NCI-H2107 treated with DMSO at 0.1 percent for 48 hours (cell line): ENCODE measurements around the gene THRA.
A peak's percentile ranks its signal among the peaks of the same experiment; 100 is the strongest.

Experiments used
- DNase-seq: peaks from one replicate; lab custom pipeline; 2025; ENCODE audit not compliant: unreplicated experiment; lab: John Stamatoyannopoulos, UW

The THRA gene

DNA sequence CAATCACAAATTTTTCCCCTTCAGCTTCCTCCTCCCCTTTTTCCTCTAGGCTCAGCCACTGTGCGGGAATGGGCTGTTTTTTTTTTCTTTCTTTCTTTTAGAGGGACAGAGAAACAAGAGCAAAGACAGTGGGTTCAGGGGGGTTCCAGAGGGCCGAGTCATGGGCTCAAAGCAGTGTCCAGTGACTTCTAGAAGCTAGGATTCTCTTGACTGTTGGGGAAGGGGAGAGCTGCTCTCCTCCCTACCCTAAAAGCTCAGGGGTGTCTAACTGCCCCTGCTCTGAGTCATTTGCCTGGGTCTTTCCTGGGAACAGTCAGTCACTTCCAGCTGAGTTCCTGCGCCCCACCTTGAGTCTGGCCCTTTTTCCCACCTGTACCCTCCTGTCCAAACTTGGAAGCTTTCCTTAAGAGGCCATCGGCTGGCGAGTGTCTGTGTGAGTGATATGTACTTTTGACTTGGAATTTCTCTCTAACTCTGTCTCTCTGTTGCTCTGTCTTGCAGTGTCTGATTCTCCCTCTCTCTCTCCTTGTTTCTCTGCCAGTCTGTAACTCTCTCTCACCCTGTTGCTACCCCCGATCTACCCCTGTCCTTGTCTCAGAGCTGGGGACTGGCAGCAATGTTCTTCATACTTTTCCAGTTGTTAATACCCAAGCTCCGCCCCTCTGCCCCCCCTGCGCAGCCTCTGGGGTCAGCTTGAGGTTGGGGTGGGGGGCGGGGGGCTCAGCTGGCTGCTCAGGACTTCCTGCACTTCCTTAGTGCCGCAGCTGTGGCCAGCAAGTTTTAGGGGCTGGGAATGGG lies 2.4 kb downstream of the THRA start:
- DNase-seq = no peak

DNA sequence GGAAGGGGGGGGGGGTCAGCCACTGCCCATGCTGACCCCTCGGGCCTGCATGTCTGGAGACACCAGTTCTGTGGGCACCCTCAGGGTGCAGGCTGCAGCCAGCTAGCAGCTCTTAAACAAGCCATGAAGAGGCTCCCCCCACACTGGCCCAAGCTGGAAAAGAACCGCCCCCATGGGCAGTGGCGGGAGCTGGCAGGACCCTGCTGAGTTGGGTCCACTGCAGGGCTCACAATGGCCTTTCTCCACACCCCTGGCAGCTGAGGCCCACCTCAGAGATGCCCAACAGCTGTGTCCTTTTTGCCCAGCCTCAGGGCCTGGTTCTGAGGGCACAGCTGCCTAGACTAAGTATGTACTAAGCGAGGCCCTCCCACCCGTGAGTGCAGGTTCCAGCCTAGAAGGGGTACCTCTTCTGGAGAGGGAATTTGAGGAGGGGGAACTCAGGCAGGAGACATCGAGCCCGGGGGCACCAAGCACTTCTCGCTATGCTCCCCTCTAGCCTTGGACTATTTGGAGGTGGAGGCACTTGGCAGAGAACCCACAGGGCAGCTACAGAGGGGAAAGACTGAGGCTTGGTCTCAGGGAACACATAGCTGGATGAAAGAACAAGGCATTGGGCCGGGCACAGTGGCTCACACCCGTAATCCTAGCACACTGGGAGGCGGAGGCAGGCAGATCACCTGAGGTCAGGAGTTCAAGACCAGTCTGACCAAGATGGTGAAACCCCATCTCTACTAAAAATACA lies 3.2 kb downstream of the THRA start:
- DNase-seq = no peak

DNA sequence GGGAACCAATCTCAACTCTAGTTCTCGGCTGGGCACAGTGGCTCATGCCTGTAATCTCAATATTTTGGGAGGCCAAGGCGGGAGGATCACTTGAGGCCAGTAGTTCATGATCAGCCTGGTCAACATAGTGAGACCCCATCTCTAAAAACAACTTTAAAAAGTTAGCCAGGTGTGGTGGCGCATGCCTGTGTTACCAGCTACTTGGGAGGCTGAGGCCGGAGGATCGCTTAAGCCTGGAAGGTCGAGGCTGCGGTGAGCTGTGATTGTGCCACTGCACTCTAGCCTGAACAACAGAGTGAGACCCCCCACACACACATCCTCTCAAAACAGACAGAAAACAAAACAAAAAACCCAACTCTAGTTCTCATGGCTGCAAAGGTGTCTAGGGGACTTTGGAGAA lies 4.9 kb downstream of the THRA start:
- no peak for DNase-seq

DNA sequence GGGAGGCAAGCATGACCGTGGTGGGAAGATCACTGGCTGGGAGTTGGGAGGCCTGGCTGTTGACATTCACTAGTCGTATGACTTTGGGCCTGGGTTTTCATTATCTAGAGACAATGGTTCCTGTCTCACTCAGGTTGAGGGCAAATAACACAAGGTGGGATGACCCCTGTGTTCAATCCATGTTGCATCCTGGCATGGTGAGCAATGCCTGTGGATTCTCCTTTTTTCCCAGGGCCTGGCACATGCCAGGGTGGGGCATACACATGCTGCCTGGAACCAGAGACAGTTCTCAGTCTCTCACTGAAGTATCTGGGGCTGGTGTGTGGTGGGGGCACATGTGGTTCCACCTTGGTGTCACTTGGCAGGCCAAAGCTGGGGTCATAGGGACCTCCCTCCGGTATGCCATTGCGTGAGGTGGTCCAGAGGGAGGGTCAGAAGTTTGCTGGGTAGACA lies 5.4 kb downstream of the THRA start:
- DNase-seq = no peak

DNA sequence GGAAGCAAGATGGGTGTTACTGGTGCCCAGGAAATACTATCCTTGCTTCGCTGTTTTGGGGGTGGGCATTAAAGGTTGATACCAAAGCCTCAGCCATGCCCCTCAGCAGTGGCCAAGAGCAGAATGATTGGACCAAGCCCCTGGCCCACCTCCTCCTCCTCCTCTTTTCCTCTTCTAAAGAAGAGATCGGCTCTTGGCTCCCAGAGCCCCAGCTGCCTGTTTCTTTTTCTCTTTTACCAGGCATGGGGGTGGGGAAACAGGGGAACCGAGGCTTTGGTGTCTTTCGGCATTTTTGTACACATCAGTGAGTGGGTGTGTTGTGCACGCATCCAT lies 5.8 kb downstream of the THRA start:
- peak; percentile 63 for DNase-seq

DNA sequence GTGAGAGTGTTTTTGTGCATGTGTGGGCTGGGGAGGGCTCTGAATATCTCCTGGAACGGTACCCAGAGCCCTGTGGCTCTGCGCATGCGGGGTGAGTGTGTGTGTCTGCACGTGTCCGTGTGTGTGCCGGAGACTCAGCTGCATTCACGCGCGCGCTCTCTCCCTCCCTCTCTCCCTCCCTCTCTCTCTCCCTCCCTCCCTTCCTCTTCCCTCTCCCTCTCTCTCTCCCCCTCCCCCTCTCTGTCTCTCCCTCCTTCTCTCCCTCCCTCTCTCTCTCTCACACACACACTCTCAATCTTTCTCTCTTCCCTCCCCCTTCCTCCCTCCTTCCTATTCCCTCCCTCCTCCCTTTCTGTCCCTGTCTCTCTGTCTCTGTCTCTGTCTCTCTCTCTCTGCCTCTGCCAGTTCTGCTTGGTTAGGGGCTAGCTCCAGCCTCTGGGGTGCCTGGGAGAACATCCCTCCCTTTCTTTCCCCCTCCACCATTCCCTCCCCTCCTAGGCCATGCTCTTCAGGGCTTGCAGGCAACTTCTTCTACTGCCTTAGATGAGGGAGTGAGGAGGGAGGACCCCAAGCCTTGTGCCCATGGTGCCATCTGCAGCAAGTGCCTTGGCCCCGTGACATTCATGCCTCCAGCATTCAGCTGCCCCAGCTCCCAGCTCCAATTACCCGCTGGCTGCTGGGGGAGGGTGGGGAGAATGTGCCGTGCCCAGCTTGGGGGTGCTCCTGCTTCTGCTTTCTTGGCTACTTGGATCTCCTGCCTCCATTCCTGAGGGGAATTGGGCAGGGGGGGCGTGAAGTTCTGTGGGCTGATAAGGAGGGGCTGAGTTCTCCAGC lies 6.4 kb downstream of the THRA start:
- peak; percentile 85 for DNase-seq

DNA sequence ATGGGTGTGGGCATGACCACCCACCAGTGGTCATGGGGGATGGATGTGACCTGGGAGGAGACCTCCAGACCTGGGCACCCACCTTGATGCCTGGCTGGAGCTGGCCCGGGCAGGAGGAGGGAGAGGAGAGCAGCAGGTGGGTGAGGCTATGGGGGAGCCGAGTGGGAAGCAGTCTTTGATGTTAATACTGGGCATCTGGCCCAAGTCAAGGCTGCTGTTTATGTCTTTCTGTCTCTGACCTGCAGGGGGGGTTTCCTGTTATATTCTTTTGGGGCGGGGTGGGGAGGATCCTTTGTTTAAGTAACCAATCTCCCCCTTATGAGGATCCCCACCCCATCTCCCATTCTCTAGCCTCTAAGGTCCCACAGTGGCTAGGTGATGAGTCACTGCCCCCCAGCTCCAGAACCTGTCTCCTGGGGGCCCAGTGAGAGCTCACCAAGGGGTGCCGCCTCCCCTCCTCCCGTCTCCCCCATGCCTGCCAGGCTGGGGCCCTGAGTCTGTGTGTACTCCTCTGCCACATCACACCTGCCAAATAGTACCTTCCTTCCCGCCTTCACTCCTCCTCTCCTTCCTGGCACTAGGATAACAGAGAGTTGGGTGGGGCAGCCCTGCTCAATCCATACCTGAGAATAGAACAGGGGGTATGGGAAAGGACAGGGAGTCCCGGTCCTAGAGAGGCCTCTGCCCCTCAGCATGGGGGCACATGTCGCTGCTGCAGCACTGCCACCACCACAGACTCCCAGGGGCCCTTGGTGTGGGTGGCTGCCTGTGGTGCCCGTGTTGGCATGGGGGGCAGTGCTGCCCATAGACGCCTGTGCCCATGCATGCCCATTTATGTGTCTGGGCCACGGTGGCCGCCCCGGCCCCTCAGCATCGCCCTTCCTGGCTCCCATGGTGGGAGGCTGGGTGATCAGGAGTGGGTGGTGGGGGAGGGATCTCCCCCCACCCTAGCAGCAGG lies 7.3 kb downstream of the THRA start:
- DNase-seq = peak; percentile 84

DNA sequence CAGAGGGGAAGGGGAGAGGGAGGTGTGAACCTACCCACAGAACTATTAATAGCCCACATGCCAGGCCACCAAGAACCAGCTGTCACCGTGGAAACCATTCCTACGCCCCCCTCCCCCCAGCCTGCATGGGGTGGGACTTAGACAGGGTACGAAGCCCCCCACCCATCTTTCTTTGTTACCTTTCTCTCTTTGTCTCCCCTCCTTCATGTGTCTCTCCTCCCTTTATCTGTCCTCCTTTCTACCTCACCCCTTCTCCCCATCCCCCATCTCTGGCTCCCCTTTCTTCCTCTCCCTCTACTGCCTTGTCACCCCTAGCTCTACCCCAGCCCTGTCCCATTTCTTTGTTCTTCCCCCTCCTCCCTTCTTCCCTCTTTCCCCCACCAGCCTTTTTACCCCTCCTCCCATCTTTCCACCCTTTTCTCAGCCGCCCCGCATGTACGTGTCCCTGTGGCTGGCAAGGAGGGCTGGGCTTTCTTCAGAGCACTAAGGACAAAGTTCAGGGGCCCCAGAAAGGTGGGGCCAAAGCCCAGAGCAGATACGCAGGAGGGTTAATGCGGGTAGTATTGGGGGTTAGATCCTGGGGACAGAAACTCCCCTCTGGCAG lies 8.0 kb downstream of the THRA start:
- no peak for DNase-seq

DNA sequence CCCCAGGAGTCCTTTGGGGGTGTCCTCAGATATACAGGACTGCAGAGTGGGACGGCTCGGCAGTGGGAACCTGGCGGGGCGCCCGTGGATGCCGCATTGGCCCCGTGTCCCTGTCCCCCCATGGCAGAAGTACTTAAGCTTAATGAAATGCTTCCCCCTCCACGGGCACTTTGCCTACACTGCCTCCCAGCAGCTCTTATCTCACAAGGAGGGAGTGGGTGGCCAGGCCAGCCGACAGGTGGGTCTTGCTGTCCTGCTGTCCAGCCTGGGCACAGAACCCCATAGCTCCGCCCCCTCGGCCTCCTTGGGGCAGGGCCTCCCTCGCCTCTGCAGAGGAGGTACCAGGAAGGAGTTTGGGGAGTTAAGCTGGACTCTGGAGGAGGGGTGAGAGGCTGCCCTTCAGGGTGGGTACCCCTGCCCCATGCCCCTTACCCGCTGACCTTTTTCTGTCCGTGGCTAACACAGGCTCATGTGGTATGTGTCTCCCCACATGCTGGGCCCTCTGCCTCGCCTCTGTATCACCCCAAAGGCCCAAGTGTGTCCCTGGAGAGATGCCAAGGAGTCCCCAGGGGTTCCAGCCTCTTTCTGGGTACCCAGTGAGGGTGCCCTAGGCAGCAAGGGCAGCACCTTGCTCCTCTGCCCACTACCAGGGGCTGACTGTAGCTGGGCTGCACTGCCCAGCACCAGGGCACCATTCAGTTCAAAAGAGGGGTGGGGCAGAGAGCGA lies 8.7 kb downstream of the THRA start:
- no peak for DNase-seq

DNA sequence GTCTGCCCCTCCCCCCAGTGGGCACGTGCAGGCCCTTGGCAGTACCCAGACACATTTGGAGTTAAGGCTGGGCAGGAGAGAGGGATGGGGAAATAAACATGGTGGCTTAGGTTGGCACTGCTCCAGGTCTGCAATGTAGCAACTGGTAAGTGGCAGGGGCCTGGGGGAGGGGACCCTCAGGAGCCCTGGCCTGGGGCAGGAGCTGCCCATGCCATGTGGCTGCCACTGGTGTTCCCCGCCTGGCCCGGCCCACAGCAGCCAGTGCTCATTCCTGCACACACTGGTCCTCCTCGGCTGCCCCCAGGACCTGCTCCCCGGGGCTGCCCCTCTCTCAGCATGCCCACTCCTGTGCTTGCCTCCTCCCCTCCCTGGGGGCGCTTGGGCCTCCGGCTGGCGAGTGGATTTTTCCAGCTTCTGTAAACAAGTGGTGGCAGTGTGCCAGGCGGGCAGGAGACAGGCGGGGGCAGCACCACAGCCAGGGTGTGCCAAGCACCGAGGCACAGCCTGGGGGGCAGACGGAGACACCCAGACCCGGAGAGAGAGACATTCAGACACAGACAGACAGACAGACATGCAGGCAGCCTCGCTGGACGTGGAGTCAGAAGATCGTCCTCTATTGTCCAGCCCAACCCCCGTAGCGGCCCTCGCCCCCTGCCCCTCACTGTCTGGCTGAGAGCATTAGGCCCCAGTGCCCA lies 9.4 kb downstream of the THRA start:
- peak; percentile 79 for DNase-seq

DNA sequence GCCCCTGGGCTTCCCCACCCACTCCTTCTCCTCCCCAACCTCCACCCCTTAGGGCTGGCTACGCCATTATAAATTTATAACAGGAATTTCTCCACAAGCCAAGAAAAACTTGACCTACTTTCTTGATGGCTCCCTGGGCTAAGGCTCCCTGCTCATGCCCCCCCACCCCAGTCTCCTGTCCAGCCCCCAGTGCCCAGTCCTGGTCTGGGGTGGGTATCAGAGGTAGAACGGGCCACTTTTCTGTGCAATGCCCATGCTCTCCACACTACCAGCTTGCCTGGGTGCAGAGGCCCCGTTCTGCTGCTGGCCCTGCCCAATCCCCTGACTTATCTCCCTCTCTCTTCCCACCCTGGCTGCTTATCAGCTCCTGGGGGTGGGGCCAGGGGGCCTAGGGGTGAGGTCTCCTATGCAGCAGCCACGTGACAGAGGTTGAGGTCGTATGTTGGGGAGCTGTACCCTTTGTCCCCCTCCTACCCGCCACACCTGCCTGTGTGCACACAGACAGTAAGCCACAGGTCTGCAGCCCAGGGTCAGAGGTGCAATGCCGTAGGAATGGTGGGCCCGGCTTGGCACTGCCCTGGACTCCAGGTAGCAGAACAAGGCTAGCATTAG lies 10.1 kb downstream of the THRA start:
- DNase-seq = no peak

DNA sequence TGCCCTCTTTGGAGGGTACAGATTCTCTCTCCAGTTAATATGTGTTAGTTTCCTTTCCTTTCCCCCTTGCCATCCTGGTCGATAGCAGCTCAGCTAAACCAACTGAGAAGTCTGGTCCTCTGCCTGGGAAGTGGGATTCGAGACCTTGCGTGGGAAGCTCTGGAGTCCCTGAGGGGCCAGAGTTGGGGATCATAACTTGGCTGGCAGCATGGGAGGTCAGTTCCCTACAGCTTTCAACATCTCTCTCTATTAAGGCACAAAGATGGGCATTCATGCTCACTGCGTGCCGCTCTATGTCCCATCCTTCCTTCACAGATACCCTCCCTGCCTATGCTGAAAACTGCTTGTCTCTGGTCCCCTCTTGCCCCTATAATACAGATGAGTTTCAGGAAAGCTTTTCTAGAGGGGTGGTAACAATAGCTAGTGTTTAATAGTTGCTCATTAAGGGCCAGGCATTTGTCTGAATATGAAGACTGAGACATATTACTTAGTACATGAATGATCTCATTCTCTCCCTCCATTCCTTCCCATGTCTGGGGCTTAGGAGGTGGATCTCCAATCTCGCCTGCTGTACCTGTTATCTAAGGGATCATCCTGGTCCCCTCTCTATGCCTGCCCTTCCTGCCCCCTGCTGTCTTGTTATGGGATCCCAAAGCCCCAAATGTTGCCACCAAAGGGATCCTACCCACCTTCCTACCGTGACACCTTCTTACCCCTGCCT lies 10.8 kb downstream of the THRA start:
- DNase-seq = no peak

DNA sequence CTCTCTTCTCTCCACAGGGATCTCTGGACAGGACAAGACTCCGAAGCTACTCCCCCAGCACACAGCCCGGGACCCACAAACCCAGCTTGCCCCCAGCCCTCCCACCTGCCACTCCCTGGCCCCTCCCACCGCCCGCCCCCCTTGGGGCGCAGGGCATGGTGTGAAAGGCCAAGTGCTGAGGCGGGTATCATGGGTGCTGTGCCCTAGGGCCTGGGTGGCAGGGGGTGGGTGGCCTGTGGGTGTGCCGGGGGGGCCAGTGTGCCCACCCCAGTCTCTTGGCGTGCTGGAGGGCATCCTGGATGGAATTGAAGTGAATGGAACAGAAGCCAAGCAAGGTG lies 11.4 kb downstream of the THRA start:
- DNase-seq = no peak

DNA sequence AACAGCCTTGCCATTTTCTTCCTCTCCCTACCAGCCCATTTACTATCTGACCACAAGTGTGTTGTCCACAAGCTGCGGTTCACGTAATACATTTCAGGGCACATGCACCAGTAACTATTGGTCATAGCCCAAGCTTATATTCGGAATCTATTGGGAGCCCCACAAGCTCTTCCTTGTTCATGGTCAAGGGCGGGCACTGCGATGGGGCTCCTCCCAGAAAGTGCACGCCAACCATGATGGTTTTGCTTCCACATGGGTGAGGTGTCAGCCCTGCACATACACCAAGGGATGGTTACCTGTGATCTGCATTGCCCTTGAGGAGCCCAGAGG lies 12.1 kb downstream of the THRA start:
- no peak for DNase-seq

DNA sequence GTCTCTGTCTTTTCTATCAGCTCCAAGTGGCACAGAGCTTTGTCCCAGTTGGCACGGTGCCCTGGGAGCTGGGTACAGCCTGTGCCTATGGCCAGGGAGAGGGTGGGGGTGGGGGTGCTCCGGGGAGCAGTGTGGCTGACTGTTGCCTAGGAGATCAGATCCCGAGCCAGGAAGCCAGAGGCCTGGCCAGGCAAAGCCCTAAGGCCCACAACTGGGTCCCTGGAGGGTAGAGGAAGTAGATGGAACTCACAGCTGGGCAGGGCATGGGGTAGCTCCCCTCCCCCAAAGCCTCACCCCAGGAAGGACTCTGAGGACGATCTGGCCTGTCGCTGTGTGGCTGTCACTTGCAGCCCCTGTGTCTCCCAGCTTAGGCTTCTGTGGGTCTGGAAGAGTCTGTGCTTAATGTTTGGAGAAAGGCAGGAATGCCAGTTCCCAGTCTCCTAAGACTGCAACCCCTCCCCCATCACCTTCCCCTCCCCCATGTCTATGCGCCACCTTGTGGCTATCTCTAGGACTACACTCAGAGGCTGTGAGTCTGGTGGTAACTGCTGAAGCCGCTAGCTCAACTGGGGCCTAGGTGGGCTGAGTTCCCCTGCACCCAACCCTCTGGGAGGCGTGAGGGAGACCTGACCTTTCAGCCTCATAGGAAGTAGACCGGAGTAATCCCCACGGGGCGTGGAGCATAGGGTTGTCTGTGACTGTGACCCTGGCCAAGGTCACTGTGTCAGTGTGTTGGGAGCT lies 12.6 kb downstream of the THRA start:
- peak; percentile 59 for DNase-seq

DNA sequence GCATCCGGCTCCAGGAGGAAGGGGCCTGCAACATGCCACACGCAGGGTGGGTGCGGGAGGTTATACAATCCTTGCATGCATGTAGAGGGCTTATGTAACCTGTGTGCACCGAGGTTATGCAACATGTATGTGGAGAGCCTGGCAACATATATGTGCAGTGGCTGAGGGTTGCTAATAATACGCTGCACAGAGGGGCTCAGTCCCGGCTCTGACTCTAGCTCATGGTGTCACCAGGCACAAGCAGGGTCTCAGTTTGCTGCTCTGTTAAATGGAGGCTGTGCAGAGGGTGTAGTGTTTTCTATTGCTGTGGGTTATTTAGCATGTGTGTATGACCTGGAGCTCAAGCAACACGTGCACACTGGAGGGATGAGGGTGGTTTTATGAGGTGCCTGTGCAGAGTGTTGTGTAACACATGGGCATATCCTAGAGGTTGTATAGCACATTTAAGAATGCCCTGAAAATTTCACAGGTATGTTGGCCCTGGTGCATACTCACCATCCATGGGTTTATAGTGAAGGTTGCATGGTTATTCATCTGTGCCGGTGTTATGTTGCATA lies 13.3 kb downstream of the THRA start:
- DNase-seq = no peak

DNA sequence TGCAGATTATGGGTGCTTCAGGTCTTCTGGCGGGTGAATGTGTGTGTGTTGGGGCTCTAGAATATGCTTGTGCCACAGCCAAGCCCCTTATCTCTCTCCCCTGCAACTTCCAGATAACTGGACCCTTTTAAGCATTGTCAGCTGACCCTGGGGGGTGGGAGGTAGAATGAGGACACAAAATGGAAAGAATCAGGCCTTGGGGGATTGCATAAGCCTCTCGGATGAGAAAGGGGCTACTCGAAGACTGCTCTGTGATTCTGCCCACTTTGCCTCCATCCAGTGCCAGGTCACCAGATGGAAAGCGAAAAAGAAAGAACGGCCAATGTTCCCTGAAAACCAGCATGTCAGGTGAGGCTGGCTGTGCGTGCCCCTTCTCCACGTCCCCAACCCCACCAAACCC lies 13.8 kb downstream of the THRA start:
- no peak for DNase-seq
